Testis (tissue), 2 donors: ENCODE measurements around the gene CDH11.

Experiments used
- CTCF ChIP-seq, 3 experiments: fragments of 450-650 bp in 2 of 3; fragments of 200-600 bp in 1 of 3; sonication (generic) in 1 of 3; IDR thresholded peaks; one replicate each; pipeline ENCODE4 v1.5.1; 2016 to 2019; ENCODE audit warnings: antibody characterized with exemption in 3 of 3, mild to moderate bottlenecking in 2 of 3, moderate library complexity in 1 of 3
- POLR2A ChIP-seq: fragments of 450-650 bp; IDR thresholded peaks from one replicate; pipeline ENCODE4 v1.6.1; 2017; ENCODE audit warnings: antibody characterized with exemption, mild to moderate bottlenecking, moderate library complexity

- no peak for TF ChIP-seq POLR2A
- no peak for TF ChIP-seq CTCF (IDR thresholded peaks at IDR 0.05)
Observed at GRCh38 chr16:65098916-65099315, 22.9 kb downstream of the CDH11 start.
